Effector memory CD4-positive, alpha-beta T cell (primary cell): ENCODE measurements around the gene CTH.

Experiments used
- DNase-seq, 3 donors: peaks; one replicate each; pipeline ENCODE4 v3.0.0-alpha.2; 2020
- H3K27ac ChIP-seq: 2 replicates; pipeline ENCODE4 v1.7.0; 2013; ENCODE audit warnings: mild to moderate bottlenecking, low read length, moderate library complexity; ENCODE audit not compliant: insufficient read depth, poor library complexity, severe bottlenecking
- H3K27me3 ChIP-seq: replicated peaks from 2 replicates; pipeline ENCODE4 v1.7.0; 2013; ENCODE audit warnings: mild to moderate bottlenecking, low read length; ENCODE audit not compliant: insufficient read depth, control insufficient read depth, poor library complexity, severe bottlenecking
- H3K36me3 ChIP-seq: 2 replicates; pipeline ENCODE4 v1.7.0; 2013; ENCODE audit warnings: mild to moderate bottlenecking, low read length, moderate library complexity; ENCODE audit not compliant: control insufficient read depth, insufficient read depth
- H3K4me1 ChIP-seq: 2 replicates; pipeline ENCODE4 v1.7.0; 2013; ENCODE audit warnings: low read length, mild to moderate bottlenecking; ENCODE audit not compliant: control insufficient read depth, insufficient read depth, poor library complexity, severe bottlenecking
- H3K4me3 ChIP-seq: 2 replicates; pipeline ENCODE4 v1.7.0; 2013; ENCODE audit warnings: low read length, low read depth, mild to moderate bottlenecking; ENCODE audit not compliant: insufficient read depth, poor library complexity, severe bottlenecking
- H3K9me3 ChIP-seq: 2 replicates; pipeline ENCODE4 v1.7.0; 2013; ENCODE audit warnings: mild to moderate bottlenecking, low read length, moderate library complexity; ENCODE audit not compliant: control insufficient read depth

The CTH gene

DNA sequence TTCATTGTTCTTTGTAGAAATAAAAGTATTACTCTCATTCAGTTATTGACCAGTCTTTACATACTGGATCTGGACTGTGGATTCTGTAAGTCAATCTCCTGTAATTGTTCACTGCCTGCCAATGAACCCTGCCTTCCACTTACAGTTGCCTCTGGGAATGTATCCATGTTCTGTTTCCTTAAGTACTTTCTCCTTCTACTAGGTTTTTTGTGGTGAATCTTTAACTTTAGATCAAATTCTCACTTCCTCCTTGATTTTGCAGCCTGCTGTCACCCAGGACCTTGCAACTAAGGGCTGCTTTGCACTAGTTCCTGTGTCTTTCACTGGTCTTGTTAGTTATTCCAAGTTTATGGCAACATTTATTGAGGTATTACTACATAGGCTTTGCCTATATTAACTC lies 28.4 kb upstream of the CTH start:
- no peak overlapping the region for H3K4me3 ChIP-seq
- H3K4me1 ChIP-seq = no peaks in the 10 kb centered on the region
- no peaks in the 10 kb centered on the region for H3K36me3 ChIP-seq
- no peaks in the 10 kb centered on the region for H3K27me3 ChIP-seq
- H3K27ac ChIP-seq = no peak overlapping the region
- H3K9me3 ChIP-seq = no peaks in the 10 kb centered on the region
- no peak for DNase-seq

DNA sequence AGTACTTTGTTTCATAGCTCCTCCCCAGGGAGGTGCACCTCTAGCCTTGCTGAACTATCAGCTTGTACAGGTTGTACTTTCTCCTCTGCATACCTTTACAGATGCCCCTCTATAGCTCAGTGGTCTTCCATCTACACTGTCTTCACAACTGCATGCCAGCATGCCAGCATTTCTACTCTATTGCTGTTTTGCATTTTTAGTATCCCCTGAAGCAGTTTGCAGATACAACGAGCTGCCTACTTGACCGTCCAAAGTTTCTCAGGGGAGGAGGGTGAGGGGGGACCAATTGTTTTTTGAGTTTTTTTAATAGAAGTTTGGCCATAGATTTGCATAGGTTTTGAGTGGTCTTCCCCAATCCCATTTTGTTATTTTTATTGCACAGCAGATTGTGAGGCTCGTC lies 27.6 kb upstream of the CTH start:
- Histone ChIP-seq H3K27ac (no peak overlapping the region), H3K4me1 (no peaks in the 10 kb centered on the region), H3K27me3 (no peaks in the 10 kb centered on the region), H3K4me3 (no peak overlapping the region), H3K36me3 (no peaks in the 10 kb centered on the region), H3K9me3 (no peaks in the 10 kb centered on the region)
- no peak for DNase-seq

DNA sequence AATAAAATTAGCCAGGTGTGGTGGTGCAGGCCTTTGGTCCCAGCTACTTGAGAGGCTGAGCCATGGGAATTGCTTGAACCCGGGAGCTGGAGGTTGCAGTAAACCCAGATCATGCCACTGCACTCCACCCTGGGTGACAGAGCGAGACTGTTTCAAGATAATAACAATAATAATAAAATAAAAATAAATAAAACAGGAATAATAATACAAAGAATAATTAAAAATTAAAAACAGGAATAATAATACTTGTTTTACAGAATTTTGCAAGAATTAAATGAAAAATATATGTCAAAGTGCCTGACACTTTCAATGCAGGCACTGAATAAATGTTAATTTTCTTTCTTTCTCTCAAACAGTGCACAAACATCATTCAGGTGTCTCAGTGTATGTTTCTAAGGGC lies 26.5 kb upstream of the CTH start:
- no peak for DNase-seq
- no peaks in the 10 kb centered on the region for H3K9me3 ChIP-seq

DNA sequence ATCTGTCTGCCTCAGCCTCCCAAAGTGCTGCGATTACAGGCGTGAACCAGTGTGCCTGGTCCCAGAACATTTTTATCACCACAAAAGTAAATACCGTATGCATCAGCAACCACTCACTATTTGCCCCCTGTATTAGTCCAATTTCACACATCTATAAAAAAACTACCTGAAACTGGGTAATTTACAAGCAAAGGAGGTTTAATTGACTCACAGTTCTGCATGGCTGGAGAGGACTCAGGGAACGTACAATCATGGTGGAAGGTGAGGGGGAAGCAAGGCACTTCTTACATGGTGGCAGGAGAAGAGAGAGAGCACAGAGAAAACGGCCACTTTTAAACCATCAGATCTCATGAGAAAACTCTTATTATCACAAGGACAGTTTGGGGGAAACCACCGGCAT lies 25.6 kb upstream of the CTH start:
- Histone ChIP-seq H3K27ac (no peak overlapping the region), H3K36me3 (no peaks in the 10 kb centered on the region), H3K9me3 (no peaks in the 10 kb centered on the region), H3K27me3 (no peaks in the 10 kb centered on the region), H3K4me3 (no peak overlapping the region), H3K4me1 (no peaks in the 10 kb centered on the region)
- no peak for DNase-seq

More for the DNA sequence above, 26.5 kb upstream of the CTH start:
- Histone ChIP-seq H3K27me3 (no peaks in the 10 kb centered on the region), H3K4me3 (no peak overlapping the region), H3K4me1 (no peaks in the 10 kb centered on the region), H3K36me3 (no peaks in the 10 kb centered on the region), H3K27ac (no peak overlapping the region)

DNA sequence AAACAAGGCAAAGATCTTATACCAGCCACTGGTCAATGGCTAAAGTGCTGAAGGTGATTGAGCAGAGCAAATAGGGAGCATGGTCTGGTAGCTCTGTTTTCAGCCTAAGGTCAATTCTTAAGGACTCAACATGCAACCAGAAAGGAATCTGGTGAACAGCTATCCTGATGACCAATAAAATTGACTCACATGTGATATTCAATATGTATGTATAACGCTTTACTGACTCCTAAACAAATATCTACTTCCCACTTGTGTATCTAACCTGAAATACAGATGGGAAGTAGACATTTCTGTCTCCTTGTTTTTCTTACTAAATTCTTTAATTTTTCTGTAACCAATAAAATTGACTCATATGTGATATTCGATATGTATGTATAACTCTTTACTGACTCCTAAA lies 24.9 kb upstream of the CTH start:
- Histone ChIP-seq H3K4me1 (no peaks in the 10 kb centered on the region), H3K36me3 (no peaks in the 10 kb centered on the region), H3K27ac (no peak overlapping the region), H3K27me3 (no peaks in the 10 kb centered on the region), H3K9me3 (no peaks in the 10 kb centered on the region), H3K4me3 (no peak overlapping the region)
- no peak for DNase-seq

DNA sequence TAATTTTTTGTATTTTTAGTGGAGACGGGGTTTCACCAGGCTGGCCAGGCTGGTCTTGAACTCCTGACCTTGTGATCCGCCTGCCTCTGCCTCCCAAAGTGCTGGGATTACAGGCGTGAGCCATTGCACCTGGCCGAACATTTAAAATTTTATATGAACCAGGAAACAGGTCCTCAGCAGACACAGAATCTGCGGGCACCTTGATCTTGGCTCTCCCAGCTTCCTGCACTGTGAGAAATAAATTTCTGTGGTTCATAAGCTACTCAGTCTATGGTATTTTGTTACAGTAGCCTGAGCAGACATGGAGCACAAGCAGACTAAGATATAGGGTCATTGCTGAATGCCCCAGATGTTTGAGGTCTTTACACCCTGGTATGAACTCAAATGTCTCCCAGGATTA lies 23.6 kb upstream of the CTH start:
- no peak overlapping the region for H3K4me3 ChIP-seq

DNA sequence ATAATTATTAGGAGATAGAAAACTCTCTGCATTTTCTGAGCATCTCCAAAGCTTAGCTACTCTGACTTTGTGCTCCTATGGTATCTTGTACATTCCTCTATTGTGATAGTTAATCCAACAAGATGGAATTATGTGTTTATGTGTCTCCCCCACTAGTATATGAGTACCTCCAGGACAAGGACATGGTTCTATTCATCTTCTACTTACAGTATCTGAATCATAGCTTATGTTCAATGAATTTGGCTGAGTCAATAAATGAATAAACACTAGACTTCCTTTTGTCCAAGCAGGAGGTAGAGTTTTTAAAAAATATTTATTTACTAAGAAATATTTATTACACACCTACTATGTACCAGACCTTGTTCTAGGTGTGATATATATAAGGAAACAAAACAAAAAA lies 18.4 kb upstream of the CTH start:
- no peak for DNase-seq
- Histone ChIP-seq H3K36me3 (no peaks in the 10 kb centered on the region), H3K9me3 (no peaks in the 10 kb centered on the region), H3K4me1 (no peaks in the 10 kb centered on the region), H3K27ac (no peak overlapping the region), H3K27me3 (no peaks in the 10 kb centered on the region), H3K4me3 (no peak overlapping the region)

More for the DNA sequence above, 23.6 kb upstream of the CTH start:
- Histone ChIP-seq H3K27me3 (no peaks in the 10 kb centered on the region), H3K4me1 (no peaks in the 10 kb centered on the region), H3K36me3 (no peaks in the 10 kb centered on the region), H3K27ac (no peak overlapping the region), H3K9me3 (no peaks in the 10 kb centered on the region)
- DNase-seq = no peak

DNA sequence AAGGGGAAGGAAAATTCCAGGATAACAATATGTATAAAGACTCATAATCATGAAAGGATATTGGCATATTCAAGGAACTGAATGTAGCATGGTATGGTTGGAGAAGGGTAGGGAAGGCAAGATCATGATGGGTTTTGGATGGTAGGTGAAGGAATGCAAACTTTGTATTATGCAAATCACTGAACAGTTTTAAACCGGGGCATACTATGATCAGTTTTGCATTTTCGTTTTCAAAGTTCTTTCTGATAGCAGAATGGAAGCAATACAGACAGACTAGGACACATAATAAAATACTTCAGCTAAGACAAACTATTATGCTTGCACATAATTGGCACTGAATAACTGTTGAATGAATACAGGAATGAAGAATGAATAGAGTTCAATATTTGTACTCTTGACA lies 14.5 kb upstream of the CTH start:
- H3K27me3 ChIP-seq = no peaks in the 10 kb centered on the region
- no peak overlapping the region for H3K27ac ChIP-seq
- no peaks in the 10 kb centered on the region for H3K4me1 ChIP-seq
- no peaks in the 10 kb centered on the region for H3K36me3 ChIP-seq
- no peak for DNase-seq
- H3K9me3 ChIP-seq = no peaks in the 10 kb centered on the region
- no peak overlapping the region for H3K4me3 ChIP-seq

DNA sequence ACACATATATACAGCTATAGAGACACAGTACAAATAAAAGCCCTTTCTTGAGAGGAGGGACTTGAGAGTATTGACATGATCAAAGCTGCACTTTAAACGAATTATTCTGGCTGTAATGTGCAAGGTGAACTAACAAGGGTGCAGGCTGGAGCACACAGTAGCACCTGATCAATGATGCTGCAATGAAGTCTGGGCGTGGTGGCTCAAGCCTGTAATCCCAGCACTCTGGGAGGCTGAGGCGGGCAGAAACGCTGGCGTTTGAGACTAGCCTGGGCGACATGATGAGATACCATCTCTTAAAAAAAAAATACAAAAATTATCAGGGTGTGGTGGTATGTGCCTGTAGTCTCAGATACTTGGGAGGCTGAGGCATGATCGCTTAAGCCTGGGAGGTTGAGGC lies 14.1 kb upstream of the CTH start:
- Histone ChIP-seq H3K4me3 (no peak overlapping the region), H3K36me3 (no peaks in the 10 kb centered on the region), H3K27me3 (no peaks in the 10 kb centered on the region), H3K27ac (no peak overlapping the region), H3K9me3 (no peaks in the 10 kb centered on the region), H3K4me1 (no peaks in the 10 kb centered on the region)
- DNase-seq = no peak

DNA sequence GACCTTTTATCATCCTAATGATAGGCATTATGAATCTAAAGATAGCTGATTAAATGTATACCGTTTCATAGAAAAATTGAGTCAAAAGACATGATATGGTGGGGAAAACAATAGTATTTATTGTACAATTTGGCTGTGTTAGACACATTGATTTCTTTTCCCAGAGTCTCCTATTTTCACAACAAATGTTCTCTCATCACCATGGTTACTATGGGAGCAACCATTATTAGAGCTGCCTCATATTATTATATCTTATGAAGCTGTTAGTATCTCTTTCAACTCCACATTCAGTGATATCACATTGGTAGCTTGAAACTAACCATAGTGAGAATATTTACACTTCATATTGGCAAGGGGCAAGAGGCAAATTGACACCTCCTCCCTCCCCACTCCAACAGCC lies 10.7 kb upstream of the CTH start:
- no peak overlapping the region for H3K4me3 ChIP-seq
- no peak for DNase-seq
- H3K36me3 ChIP-seq = no peaks in the 10 kb centered on the region
- H3K27me3 ChIP-seq = no peaks in the 10 kb centered on the region
- no peak overlapping the region for H3K27ac ChIP-seq
- H3K4me1 ChIP-seq = no peaks in the 10 kb centered on the region
- H3K9me3 ChIP-seq = no peaks in the 10 kb centered on the region

DNA sequence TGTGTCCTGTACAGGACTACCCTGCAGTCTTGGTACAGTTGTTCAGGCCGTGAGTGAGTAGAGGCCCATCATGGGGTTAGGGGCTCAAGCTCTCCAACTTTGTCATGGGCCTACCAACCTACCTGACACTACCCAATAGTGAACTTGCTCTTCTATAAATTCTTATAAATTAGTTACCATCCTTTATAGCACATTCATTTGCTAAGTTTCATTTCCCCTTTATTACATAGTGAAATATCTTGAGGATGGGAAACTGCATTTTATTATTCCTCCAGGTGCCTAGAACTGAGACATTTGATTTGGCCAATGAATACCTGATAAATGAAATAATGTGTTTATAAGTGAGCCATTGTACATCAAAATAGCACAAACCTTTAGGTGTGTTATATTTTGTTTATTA lies 9.1 kb upstream of the CTH start:
- Histone ChIP-seq H3K27me3 (peaks cover 4% of the 10 kb centered on the region), H3K9me3 (no peaks in the 10 kb centered on the region)

More for the DNA sequence above, 9.1 kb upstream of the CTH start:
- Histone ChIP-seq H3K4me1 (no peaks in the 10 kb centered on the region), H3K4me3 (no peak overlapping the region), H3K27ac (no peak overlapping the region), H3K36me3 (no peaks in the 10 kb centered on the region)
- DNase-seq = no peak
